GM21390 (cell line): Measurements from ENCODE around the gene LRMDA.

Experiments
- ATAC-seq: cut with Tn5 transposase; IDR thresholded peaks from one replicate; pipeline ENCODE4 v1.9.1; 2021; ENCODE audit not compliant: unreplicated experiment

Gene LRMDA

GRCh38 chr10:75655791-75656451 lies 224.5 kb downstream of the LRMDA start:
- ATAC-seq, result no peak

- no peak for ATAC-seq
These were observed 225.9 kb downstream of the LRMDA start for GRCh38 chr10:75657351-75657750.

GRCh38 chr10:75658036-75658435 lies 226.6 kb downstream of the LRMDA start:
- ATAC-seq, result no peak

- ATAC-seq, result no peak
These were observed 227.1 kb downstream of the LRMDA start for GRCh38 chr10:75658496-75658895.

GRCh38 chr10:75658915-75659314 lies 227.5 kb downstream of the LRMDA start:
- no peak for ATAC-seq

- ATAC-seq, result no peak
These were observed 229.4 kb downstream of the LRMDA start for GRCh38 chr10:75660823-75661222.

GRCh38 chr10:75662715-75663114 lies 231.3 kb downstream of the LRMDA start:
- ATAC-seq, result no peak

- ATAC-seq, result no peak
These were observed 232.7 kb downstream of the LRMDA start for GRCh38 chr10:75663947-75664664.

GRCh38 chr10:75664968-75665367 lies 233.5 kb downstream of the LRMDA start:
- no peak for ATAC-seq

GRCh38 chr10:75665707-75666106 lies 234.3 kb downstream of the LRMDA start:
- ATAC-seq, result no peak

- no peak for ATAC-seq
These were observed 240.8 kb downstream of the LRMDA start for GRCh38 chr10:75672111-75672671.

GRCh38 chr10:75672842-75673241 lies 241.4 kb downstream of the LRMDA start:
- no peak for ATAC-seq

GRCh38 chr10:75677541-75677940 lies 246.1 kb downstream of the LRMDA start:
- ATAC-seq, result no peak

GRCh38 chr10:75678527-75678926 lies 247.1 kb downstream of the LRMDA start:
- ATAC-seq, result no peak

- no peak for ATAC-seq
These were observed 248.1 kb downstream of the LRMDA start for GRCh38 chr10:75679536-75679935.

GRCh38 chr10:75681334-75681733 lies 249.9 kb downstream of the LRMDA start:
- ATAC-seq, result no peak

GRCh38 chr10:75682649-75683557 lies 251.5 kb downstream of the LRMDA start:
- no peak for ATAC-seq

GRCh38 chr10:75685187-75685586 lies 253.8 kb downstream of the LRMDA start:
- ATAC-seq, result no peak

- ATAC-seq, result no peak
These were observed 257.3 kb downstream of the LRMDA start for GRCh38 chr10:75688506-75689300.

GRCh38 chr10:75693489-75693888 lies 262.1 kb downstream of the LRMDA start:
- no peak for ATAC-seq

- no peak for ATAC-seq
These were observed 262.8 kb downstream of the LRMDA start for GRCh38 chr10:75694269-75694668.
